ENCODE results near the gene MTOR.

DNA sequence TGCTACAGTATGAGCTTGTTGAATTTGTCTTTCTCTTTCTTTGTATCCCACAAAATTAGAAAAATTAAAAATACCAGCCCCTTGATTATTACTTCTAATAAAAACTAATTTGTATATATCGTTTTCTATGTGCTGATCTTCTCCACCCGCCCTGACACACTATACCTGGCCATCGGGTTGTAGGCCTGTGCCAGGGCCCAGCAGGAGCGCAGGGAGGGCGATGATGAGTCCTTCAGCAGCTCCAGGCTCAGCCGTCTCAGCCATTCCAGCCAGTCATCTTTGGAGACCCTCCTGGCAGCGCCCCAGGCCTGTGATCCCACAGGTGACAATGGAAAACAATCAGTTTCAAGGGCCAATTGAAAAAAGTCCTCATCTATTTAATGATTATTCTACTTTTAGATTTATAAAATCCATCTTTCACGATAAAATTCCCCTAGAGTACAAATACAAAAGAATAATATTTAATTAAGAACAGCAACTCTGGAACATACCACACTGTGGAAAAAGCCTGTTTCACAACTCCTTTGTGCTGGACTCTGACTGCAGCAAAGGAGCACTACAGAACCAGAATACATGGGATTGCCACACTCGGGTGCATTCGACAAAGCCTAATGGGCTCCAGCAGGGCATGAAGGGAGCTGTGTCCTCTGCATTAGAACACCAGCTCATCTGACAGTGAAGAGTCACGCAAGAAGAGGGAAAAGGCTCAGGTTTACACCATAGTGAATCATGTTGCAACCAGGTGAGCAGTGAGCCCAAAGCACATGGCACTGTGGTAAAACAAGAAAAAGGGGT lies 57.8 kb downstream of the MTOR start:
- TF ChIP-seq, protein P1, sequence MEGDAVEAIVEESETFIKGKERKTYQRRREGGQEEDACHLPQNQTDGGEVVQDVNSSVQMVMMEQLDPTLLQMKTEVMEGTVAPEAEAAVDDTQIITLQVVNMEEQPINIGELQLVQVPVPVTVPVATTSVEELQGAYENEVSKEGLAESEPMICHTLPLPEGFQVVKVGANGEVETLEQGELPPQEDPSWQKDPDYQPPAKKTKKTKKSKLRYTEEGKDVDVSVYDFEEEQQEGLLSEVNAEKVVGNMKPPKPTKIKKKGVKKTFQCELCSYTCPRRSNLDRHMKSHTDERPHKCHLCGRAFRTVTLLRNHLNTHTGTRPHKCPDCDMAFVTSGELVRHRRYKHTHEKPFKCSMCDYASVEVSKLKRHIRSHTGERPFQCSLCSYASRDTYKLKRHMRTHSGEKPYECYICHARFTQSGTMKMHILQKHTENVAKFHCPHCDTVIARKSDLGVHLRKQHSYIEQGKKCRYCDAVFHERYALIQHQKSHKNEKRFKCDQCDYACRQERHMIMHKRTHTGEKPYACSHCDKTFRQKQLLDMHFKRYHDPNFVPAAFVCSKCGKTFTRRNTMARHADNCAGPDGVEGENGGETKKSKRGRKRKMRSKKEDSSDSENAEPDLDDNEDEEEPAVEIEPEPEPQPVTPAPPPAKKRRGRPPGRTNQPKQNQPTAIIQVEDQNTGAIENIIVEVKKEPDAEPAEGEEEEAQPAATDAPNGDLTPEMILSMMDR (conservative IDR thresholded peaks at IDR 0.05; ENCODE audit: low read depth, low read length) = no peak
- no peak for TF ChIP-seq EZH2 (IDR thresholded peaks at IDR 0.05; ENCODE audit: low read length, unreplicated experiment)
